HepG2 (cell line): ENCODE measurements around the gene ARMH1. TPM values are rescaled to one million over a fixed set of nuclear protein-coding genes. Genes with fewer than 3 reads are reported as not detected.

Source experiments
- ATAC-seq: fragments of 200-7000 bp; cut with Tn5 transposase; 3 replicates; pipeline ENCODE4 v1.9.1; 2020; ENCODE audit warnings: mild to moderate bottlenecking, moderate library complexity
- BruUV-seq: library from RNA; stranded (reverse); fragments of 400-500 nt; replicated peaks from 2 replicates; lab custom pipeline; 2021; lab: Mats Ljungman, UMichigan
- CTCF ChIA-PET: fragments of 300-600 bp; formaldehyde crosslinking; extraction: SDS; loops from one replicate; lab custom pipeline; 2021; ENCODE audit warnings: low total read pairs, inconsistent platforms, low intra/inter-chr PET ratio; lab: Yijun Ruan, JAX
- POLR2A ChIA-PET: fragments of 350-600 bp; sonication (Branson Sonifier 250); formaldehyde crosslinking; loops from one replicate; lab custom pipeline; 2020; ENCODE audit warnings: antibody characterized with exemption, inconsistent platforms; lab: Yijun Ruan, JAX
- DNase-seq: peaks from one replicate; pipeline ENCODE4 v3.0.0-alpha.2; 2015; ENCODE audit warnings: low spot score
- FAIRE-seq: peaks from 3 replicates; lab custom pipeline; 2011; peaks lifted over from hg19 to GRCh38; lab: Jason Lieb, UNC
- H2AFZ ChIP-seq: one replicate; pipeline ENCODE4 v1.6.1; 2011; ENCODE audit warnings: low read length, inconsistent platforms
- H3K27ac ChIP-seq: fragments of 300-600 bp; 3 replicates; pipeline ENCODE4 v1.8.0; 2011; ENCODE audit warnings: mixed run types, mild to moderate bottlenecking, mixed read lengths, low read length, inconsistent platforms; ENCODE audit not compliant: insufficient read depth; ENCODE audit errors: extremely low read length
- H3K27me3 ChIP-seq, 2 experiments: fragments of 200-600 bp in 1 of 2; 2 replicates in 1 of 2; 3 replicates in 1 of 2; pipeline versions ENCODE4 v1.6.0 to v1.8.0; 2011; ENCODE audit warnings: low read length in 2 of 2, mild to moderate bottlenecking in 2 of 2, moderate library complexity in 2 of 2, inconsistent platforms in 1 of 2; ENCODE audit not compliant: insufficient read depth in 2 of 2, control insufficient read depth in 1 of 2
- H3K36me3 ChIP-seq, 2 experiments: fragments of 200-600 bp in 1 of 2; replicated peaks in 1 of 2; 2 replicates in 1 of 2; 3 replicates in 1 of 2; pipeline versions ENCODE4 v1.5.1 to v1.8.0; 2011; ENCODE audit warnings: low read length in 2 of 2, inconsistent platforms in 1 of 2; ENCODE audit not compliant: insufficient read depth in 2 of 2, control insufficient read depth in 1 of 2
- H3K4me1 ChIP-seq: 2 replicates; pipeline ENCODE4 v1.5.1; 2012; ENCODE audit warnings: low read length, inconsistent platforms; ENCODE audit not compliant: insufficient read depth
- H3K4me2 ChIP-seq: 2 replicates; pipeline ENCODE4 v1.6.0; 2011; ENCODE audit warnings: low read depth, low read length, inconsistent platforms
- H3K4me3 ChIP-seq, 3 experiments: fragments of 200-600 bp in 1 of 3; sonication (generic), shearing (Covaris generic) in 1 of 3; replicated peaks in 1 of 3; 2 replicates each; pipeline ENCODE4 v1.5.1; 2011 to 2016; ENCODE audit warnings: low read length in 3 of 3, inconsistent platforms in 2 of 3, low read depth in 2 of 3, mild to moderate bottlenecking in 2 of 3, control low read depth in 1 of 3, mixed read lengths in 1 of 3; ENCODE audit not compliant: insufficient read depth in 1 of 3
- H3K79me2 ChIP-seq: one replicate; pipeline ENCODE4 v1.6.1; 2011; ENCODE audit warnings: low read length, inconsistent platforms; ENCODE audit not compliant: insufficient read depth
- H3K9ac ChIP-seq: 2 replicates; pipeline ENCODE4 v1.6.0; 2011; ENCODE audit warnings: mild to moderate bottlenecking, low read depth, low read length, inconsistent platforms; ENCODE audit not compliant: insufficient read depth
- H3K9me3 ChIP-seq: 2 replicates; pipeline ENCODE4 v1.5.1; 2012; ENCODE audit warnings: mild to moderate bottlenecking, low read length
- H4K20me1 ChIP-seq: 2 replicates; pipeline ENCODE4 v1.6.0; 2011; ENCODE audit warnings: inconsistent platforms, mild to moderate bottlenecking, low read length, moderate library complexity; ENCODE audit not compliant: insufficient read depth
- HNRNPL ChIP-seq: fragments of 200-400 bp; formaldehyde crosslinking; IDR thresholded peaks from 2 replicates; pipeline ENCODE4 v1.6.1; 2017; ENCODE audit warnings: mild to moderate bottlenecking, low read depth, low read length
- JUN ChIP-seq: sonication (generic); formaldehyde crosslinking; IDR thresholded peaks from 2 replicates; pipeline ENCODE4 v1.4.0; 2020; ENCODE audit warnings: mild to moderate bottlenecking, missing genetic modification reagents
- MED8 ChIP-seq: sonication (generic); formaldehyde crosslinking; IDR thresholded peaks from 2 replicates; pipeline ENCODE4 v1.8.1; 2023; ENCODE audit warnings: mild to moderate bottlenecking, missing genetic modification reagents; ENCODE audit not compliant: insufficient replicate concordance
- POLR2AphosphoS5 ChIP-seq: IDR thresholded peaks from 2 replicates; pipeline ENCODE4 v1.6.1; 2012; ENCODE audit warnings: low read depth, low read length
- ZNF292 ChIP-seq: sonication (generic); formaldehyde crosslinking; IDR thresholded peaks from 2 replicates; pipeline ENCODE4 v1.8.1; 2022; ENCODE audit warnings: mild to moderate bottlenecking, low read depth, missing genetic modification reagents, borderline replicate concordance
- WGBS: methylation state at CpG from one replicate; pipeline ENCODE4 v1.1.6; 2017; ENCODE audit warnings: low lambda C conversion rate; 5-methylcytosine and 5-hydroxymethylcytosine counted together
- in situ Hi-C: cut with HindIII; loops from 2 replicates; pipeline ENCODE4 v1.10.0; 2017; ENCODE audit warnings: low pct_unique_long_range_greater_than_20kb; ENCODE audit not compliant: extremely low pct_ligation_motif_present
- intact Hi-C: fragments of 100-400 bp; cut with micrococcal nuclease; formaldehyde crosslinking; loops from one replicate; pipeline ENCODE4 v1.10.0; 2022; ENCODE audit not compliant: unreplicated experiment
- polyA plus RNA-seq, 8 experiments: library from polyadenylated mRNA; depleted of rRNA in 3 of 8; stranded (reverse) in 7 of 8; unstranded in 1 of 8; fragments of >200 nt; fragmentation: Illumina TruSeq in 4 of 8; extraction: Trizol in 4 of 8; gene quantifications; 2 replicates each; pipeline versions ENCODE4 v1.2.1 to v1.2.3, GENCODE V29; 2011 to 2016; ENCODE audit warnings: low read depth in 4 of 8, missing spikeins in 1 of 8, mixed read lengths in 1 of 8; ENCODE audit not compliant: insufficient read depth in 1 of 8
- total RNA-seq, 5 experiments: library from RNA; depleted of rRNA; stranded (reverse); fragments of >200 nt; fragmentation: Illumina TruSeq; extraction: Trizol; gene quantifications; 2 replicates each; pipeline ENCODE4 v1.2.3, GENCODE V29; 2016; ENCODE audit warnings: low read depth in 1 of 5
- TF ChIP-seq, protein P1 (sequence below): sonication (generic); formaldehyde crosslinking; IDR thresholded peaks from 2 replicates; pipeline ENCODE4 v1.4.0; 2020; ENCODE audit warnings: mild to moderate bottlenecking, low read depth, missing genetic modification reagents
- TF ChIP-seq, protein P2 (sequence below): sonication (generic); formaldehyde crosslinking; IDR thresholded peaks from 2 replicates; pipeline ENCODE4 v1.5.1; 2020; ENCODE audit warnings: mild to moderate bottlenecking, missing genetic modification reagents, moderate library complexity
- TF ChIP-seq, protein P3 (sequence below): sonication (generic); formaldehyde crosslinking; IDR thresholded peaks from 2 replicates; pipeline ENCODE4 v1.4.0; 2020; ENCODE audit warnings: missing genetic modification reagents
- TF ChIP-seq, protein P4 (sequence below): sonication (generic); formaldehyde crosslinking; IDR thresholded peaks from 2 replicates; pipeline ENCODE4 v1.5.0; 2020; ENCODE audit warnings: mild to moderate bottlenecking, missing genetic modification reagents, moderate library complexity

The ARMH1 gene
- total and polyA plus RNA-seq, 2 of the 13 experiments (the other 11 are each of a cell fraction or from before 2014, with no cell fraction given): 0.69 TPM; not detected in 1

DNA sequence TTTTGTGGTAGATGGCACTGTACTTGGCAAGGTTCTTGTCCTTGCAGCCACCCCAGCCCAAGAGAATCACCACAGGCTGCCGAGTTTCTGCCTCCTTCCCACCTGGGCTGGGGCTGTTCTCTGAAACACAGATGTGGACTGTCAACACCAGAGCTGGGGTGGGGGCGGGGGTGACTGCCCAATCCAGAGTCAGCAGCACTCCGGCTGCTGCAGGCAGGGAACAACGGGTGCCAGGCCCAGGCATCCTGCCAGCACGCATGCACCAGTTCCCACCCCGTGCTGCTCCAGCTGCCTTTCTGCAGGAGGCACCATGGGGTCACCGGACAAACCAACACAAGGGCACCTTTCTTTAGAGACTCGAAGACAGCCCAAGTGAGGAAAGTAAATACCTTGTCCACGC is 14.3 kb upstream of the ARMH1 start:
- 45% methylated on average over 8 of the region's 9 CpGs for WGBS
- ATAC-seq: no peak
- H3K4me3 ChIP-seq: no peak overlapping the region
- no TSS peak for BruUV-seq
- no peak for FAIRE-seq
- 0 out of 2 replicates have a peak overlapping the region, but pooled peaks have one; percentile 8 for H3K9ac ChIP-seq
- no peaks in the 10 kb centered on the region for H4K20me1 ChIP-seq
- no peak for DNase-seq
- H3K9me3 ChIP-seq: no peaks in the 10 kb centered on the region
- no peak overlapping the region for H3K4me2 ChIP-seq
- H3K27me3 ChIP-seq: no peaks in the 10 kb centered on the region
- TF ChIP-seq ZNF292 (CRISPR knock-in tag) (0 out of 2 replicates have a peak, but pooled peaks have one; percentile 19), POLR2AphosphoS5 (no peak), MED8 (CRISPR knock-in tag) (no peak), JUN (no peak), HNRNPL (peak; percentile 79)
- TF ChIP-seq, protein P1, sequence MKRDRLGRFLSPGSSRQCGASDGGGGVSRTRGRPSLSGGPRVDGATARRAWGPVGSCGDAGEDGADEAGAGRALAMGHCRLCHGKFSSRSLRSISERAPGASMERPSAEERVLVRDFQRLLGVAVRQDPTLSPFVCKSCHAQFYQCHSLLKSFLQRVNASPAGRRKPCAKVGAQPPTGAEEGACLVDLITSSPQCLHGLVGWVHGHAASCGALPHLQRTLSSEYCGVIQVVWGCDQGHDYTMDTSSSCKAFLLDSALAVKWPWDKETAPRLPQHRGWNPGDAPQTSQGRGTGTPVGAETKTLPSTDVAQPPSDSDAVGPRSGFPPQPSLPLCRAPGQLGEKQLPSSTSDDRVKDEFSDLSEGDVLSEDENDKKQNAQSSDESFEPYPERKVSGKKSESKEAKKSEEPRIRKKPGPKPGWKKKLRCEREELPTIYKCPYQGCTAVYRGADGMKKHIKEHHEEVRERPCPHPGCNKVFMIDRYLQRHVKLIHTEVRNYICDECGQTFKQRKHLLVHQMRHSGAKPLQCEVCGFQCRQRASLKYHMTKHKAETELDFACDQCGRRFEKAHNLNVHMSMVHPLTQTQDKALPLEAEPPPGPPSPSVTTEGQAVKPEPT (CRISPR knock-in tag): no peak
- TF ChIP-seq, protein P2, sequence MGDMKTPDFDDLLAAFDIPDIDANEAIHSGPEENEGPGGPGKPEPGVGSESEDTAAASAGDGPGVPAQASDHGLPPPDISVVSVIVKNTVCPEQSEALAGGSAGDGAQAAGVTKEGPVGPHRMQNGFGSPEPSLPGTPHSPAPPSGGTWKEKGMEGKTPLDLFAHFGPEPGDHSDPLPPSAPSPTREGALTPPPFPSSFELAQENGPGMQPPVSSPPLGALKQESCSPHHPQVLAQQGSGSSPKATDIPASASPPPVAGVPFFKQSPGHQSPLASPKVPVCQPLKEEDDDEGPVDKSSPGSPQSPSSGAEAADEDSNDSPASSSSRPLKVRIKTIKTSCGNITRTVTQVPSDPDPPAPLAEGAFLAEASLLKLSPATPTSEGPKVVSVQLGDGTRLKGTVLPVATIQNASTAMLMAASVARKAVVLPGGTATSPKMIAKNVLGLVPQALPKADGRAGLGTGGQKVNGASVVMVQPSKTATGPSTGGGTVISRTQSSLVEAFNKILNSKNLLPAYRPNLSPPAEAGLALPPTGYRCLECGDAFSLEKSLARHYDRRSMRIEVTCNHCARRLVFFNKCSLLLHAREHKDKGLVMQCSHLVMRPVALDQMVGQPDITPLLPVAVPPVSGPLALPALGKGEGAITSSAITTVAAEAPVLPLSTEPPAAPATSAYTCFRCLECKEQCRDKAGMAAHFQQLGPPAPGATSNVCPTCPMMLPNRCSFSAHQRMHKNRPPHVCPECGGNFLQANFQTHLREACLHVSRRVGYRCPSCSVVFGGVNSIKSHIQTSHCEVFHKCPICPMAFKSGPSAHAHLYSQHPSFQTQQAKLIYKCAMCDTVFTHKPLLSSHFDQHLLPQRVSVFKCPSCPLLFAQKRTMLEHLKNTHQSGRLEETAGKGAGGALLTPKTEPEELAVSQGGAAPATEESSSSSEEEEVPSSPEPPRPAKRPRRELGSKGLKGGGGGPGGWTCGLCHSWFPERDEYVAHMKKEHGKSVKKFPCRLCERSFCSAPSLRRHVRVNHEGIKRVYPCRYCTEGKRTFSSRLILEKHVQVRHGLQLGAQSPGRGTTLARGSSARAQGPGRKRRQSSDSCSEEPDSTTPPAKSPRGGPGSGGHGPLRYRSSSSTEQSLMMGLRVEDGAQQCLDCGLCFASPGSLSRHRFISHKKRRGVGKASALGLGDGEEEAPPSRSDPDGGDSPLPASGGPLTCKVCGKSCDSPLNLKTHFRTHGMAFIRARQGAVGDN (CRISPR knock-in tag): peak; percentile 62
- TF ChIP-seq, protein P3, sequence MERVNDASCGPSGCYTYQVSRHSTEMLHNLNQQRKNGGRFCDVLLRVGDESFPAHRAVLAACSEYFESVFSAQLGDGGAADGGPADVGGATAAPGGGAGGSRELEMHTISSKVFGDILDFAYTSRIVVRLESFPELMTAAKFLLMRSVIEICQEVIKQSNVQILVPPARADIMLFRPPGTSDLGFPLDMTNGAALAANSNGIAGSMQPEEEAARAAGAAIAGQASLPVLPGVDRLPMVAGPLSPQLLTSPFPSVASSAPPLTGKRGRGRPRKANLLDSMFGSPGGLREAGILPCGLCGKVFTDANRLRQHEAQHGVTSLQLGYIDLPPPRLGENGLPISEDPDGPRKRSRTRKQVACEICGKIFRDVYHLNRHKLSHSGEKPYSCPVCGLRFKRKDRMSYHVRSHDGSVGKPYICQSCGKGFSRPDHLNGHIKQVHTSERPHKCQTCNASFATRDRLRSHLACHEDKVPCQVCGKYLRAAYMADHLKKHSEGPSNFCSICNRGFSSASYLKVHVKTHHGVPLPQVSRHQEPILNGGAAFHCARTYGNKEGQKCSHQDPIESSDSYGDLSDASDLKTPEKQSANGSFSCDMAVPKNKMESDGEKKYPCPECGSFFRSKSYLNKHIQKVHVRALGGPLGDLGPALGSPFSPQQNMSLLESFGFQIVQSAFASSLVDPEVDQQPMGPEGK (CRISPR knock-in tag): 0 out of 2 replicates have a peak, but pooled peaks have one; percentile 14
- TF ChIP-seq, protein P4, sequence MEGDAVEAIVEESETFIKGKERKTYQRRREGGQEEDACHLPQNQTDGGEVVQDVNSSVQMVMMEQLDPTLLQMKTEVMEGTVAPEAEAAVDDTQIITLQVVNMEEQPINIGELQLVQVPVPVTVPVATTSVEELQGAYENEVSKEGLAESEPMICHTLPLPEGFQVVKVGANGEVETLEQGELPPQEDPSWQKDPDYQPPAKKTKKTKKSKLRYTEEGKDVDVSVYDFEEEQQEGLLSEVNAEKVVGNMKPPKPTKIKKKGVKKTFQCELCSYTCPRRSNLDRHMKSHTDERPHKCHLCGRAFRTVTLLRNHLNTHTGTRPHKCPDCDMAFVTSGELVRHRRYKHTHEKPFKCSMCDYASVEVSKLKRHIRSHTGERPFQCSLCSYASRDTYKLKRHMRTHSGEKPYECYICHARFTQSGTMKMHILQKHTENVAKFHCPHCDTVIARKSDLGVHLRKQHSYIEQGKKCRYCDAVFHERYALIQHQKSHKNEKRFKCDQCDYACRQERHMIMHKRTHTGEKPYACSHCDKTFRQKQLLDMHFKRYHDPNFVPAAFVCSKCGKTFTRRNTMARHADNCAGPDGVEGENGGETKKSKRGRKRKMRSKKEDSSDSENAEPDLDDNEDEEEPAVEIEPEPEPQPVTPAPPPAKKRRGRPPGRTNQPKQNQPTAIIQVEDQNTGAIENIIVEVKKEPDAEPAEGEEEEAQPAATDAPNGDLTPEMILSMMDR: peak; percentile 12; the same call in 1 of the 2 replicates
- TF ChIP-seq, all 625 proteins: peak for 5
- Histone ChIP-seq H2AFZ (no peak overlapping the region), H3K79me2 (no peaks in the 10 kb centered on the region), H3K4me1 (peaks cover 59% of the 10 kb centered on the region), H3K27ac (no peak overlapping the region), H3K36me3 (peaks cover 0 to 7% of the 10 kb centered on the region in 2 experiments; a peak in 1 of 5 replicates)
- in situ Hi-C loops (no loop called here), intact Hi-C loops (no loop called here)
- POLR2A ChIA-PET: interaction anchor here (0.7 to 2.5 kb wide), 5 partner anchors 8 to 868 kb away, joined by 3 to 6 read pairs (median 4); partner anchors contain the start of genes ARMH1 and TMEM53
- CTCF ChIA-PET: no interaction called here
